NCI-H345 (cell line): ENCODE data around the gene EHMT1.
A peak's percentile ranks its signal among the peaks of the same experiment; 100 is the strongest.
"Not testable (repeated sequence)": the region's sequence is repeated elsewhere in the genome, so short reads cannot be mapped to it uniquely, and the experiment has no call there.

Source experiments
- DNase-seq: peaks from one replicate; lab custom pipeline; 2025; lab: John Stamatoyannopoulos, UW

Gene EHMT1

DNA sequence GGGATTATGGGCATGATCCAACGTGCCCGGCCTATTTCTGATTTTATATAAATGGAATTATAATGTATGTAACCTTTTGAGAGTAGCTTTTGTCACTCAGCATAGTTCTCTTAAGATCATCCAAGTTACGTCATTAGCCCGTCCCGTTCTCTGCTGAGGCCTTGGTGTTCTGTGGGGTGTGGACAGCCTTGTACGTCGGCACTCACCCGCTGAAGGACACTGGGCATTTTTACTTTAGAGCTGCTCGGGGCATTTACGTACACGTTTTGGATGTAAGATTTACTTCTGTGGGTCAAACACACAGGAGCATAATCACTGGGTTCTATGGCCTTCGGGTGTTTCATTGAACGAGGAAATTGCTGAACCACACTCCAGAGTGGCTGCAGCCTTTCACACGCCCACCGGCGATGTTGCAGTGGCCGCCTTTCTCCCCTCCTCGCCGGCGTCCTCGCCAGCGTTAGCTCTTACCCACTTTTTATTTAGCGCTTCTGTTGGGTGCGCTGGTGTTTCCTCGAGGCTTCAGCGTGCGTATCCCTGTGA is 101.8 kb downstream of the EHMT1 start:
- no peak for DNase-seq

DNA sequence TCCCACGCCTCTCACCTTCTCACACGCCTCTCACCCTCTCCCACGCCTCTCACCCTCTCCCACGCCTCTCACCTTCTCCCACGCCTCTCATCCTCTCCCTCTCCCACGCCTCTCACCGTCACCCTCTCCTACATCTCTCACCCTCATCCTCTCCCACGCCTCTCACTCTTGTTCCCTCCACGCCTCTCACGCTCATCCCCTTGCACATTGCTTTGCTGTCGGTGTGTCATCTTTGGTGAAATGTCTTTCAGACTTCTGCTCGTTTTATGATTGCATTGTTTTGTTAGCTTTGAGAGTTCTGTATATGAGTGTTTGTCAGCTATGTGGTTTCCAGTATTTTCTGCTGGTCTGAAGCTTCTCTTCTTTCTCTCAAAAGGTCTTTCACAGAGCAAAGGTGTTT is 102.7 kb downstream of the EHMT1 start:
- DNase-seq: no peak

DNA sequence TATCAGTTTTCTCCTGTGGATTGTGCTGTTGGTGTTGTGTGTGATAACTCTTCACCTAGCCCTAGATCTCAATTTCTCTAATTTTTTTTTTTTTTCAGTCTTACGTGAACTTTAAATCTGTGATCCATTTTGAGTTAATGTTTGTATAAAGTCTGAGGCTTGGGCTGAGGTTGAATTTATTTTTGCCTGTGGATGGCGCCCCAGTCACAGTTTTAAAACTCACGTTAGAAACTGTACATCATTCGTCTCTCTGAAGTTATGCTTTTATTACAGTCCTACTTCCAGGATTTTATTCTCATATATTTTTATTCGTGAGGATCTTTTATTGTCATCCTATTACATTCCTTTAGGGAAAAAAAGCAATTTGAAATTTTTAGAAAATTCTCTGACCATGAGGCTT is 103.1 kb downstream of the EHMT1 start:
- no peak for DNase-seq

DNA sequence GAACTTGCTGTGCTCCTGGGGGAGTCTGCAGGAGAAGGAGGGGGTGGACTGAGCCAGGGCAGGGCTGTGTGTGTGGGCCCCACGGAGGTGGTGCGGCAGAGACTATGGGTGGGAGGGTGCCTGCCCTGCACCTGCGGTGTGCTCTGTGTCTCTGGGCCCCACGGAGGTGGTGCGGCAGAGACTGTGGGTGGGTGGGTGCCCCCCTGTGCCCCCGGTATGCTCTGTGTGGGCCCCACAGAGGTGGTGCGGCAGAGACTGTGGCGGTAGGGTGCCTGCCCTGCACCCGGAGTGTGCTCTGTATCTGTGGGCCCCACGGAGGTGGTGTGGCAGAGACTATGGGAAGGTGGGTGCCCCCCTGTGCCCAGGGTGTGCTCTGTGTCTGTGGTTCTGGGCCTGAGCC is 103.7 kb downstream of the EHMT1 start:
- DNase-seq: no peak

DNA sequence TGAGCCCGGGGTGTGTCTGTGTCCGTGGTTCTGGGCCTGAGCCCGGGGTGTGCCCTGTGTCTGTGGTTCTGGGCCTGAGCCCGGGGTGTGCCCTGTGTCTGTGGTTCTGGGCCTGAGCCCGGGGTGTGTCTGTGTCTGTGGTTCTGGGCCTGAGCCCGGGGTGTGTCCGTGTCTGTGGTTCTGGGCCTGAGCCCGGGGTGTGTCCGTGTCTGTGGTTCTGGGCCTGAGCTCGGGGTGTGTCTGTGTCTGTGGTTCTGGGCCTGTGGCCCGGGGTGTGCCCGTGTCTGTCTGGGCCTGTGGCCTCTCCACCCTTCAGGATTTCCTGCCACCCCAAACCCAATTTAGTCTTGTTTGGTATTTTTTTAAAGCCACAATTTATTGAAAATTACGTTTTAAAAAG is 104.6 kb downstream of the EHMT1 start:
- not testable (repeated sequence) for DNase-seq

DNA sequence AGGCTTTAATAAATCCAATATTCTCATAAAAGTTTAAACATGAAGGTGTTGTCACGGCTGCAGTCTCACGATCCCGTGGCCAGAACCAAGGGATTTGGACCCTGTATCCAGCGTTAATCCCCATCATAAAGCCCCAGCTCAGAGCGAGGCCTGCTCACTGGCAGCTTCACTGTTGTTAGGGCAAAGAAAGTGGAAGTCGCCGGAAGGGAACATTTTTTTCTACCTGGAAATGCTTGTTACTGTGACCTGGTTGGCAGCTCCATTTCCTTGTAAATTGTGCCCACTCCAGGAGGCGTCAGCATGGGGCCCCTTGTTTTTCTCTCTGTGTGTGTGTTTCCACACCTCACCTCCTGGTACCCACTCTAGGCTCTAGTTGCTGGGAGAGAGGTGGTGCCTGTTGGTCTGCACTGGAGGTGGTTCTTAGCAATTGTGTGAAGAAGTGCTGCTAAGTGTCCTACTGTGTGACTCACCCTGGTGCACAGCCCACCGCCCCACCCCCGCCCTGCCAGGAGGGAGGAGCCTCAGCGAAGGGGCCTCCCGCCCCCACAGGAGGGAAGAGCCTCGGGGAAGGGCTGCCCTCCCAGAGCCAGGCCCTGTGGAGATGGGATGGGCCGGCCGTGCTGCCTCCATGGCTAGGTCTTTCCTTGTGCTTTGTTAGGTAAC is 105.1 kb downstream of the EHMT1 start:
- DNase-seq: no peak

DNA sequence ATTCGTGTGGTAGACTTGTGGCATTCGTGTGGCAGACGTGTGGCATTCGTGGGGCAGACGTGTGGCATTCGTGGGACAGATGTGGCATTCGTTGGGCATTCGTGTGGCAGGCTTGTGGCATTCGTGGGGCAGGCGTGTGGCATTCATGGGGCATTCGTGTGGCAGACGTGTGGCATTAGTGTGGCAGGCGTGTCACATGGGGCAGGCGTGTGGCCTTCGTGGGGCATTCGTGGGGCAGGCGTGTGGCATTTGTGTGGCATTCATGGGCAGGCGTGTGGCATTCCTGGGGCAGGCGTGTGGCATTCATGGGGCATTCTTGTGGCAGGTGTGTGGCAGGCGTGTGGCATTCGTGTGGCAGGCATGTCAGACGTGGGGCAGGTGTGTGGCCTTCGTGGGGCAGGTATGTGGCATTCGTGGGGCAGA is 106.0 kb downstream of the EHMT1 start:
- DNase-seq: no peak

GRCh38 chr9:137725598-137725997 is 106.8 kb downstream of the EHMT1 start:
- no peak for DNase-seq

GRCh38 chr9:137726336-137726735 is 107.5 kb downstream of the EHMT1 start:
- not testable (repeated sequence) for DNase-seq

GRCh38 chr9:137726764-137727163 is 108.0 kb downstream of the EHMT1 start:
- no peak for DNase-seq

GRCh38 chr9:137727716-137728115 is 108.9 kb downstream of the EHMT1 start:
- no peak for DNase-seq

GRCh38 chr9:137728444-137729311 is 109.9 kb downstream of the EHMT1 start:
- DNase-seq: no peak

GRCh38 chr9:137731216-137731946 is 112.6 kb downstream of the EHMT1 start:
- no peak for DNase-seq

DNA sequence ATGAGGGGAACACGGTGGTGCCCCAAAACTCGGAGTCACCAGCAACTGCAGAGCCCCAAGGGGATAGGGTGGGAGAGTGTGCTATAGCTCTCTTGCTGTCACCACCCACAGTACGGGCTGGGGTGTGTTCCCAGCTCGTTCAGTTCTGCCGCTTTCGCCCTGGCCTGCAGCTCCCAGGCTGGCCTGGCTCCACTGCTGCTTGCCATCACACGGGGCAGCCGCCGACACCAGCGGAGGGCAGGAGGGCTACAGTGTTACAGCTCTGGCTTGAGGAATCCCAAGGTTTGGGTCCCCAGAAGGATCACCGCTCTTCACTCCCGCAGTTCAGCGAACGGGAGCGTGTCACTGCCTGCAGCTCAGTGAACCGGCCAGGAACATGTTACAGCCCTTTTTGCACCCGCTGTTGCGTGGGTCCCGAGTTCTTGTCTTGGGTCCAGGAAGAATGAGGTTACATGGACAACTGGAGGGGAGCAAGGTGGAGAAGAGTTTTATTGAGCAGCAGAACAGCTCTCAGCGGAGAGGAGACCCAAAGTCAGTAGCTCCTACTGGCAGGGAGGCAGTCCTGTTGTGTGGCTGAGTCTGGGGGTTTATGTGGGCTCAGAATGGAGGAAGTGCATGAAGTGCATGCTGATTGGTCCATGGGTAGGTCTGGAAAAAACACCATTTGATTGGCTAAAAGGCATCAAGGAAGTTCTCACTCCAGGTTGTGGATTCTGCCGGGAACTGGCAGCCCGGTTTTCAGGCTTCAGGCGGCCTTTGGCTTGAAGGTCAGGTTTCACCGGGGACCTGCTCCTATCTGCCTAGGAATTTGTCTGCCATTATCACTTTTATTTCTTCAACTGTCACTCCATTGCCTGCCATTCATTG is 113.4 kb downstream of the EHMT1 start:
- no peak for DNase-seq

DNA sequence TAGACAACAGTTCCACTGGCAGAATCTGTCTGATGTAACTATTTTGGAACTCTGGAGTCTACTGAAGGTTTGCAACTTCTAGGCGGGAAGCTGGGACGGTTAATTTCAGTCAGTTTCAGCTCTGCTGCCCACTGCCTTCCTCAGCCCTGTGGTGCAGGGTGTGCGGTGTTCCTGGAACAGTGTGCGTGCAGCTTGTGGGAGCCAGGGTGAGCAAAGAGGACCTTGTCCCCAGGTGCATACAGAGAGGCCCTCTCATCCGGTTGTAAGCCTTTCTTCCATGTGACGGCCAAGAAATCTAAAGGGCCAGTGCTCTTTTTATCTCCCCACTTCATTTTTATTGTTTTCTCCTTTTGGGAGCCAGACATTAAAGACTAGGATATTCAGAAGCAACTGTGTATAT is 114.6 kb downstream of the EHMT1 start:
- no peak for DNase-seq

- DNase-seq: no peak
Measured at GRCh38 chr9:137734181-137734580, 115.4 kb downstream of the EHMT1 start.

DNA sequence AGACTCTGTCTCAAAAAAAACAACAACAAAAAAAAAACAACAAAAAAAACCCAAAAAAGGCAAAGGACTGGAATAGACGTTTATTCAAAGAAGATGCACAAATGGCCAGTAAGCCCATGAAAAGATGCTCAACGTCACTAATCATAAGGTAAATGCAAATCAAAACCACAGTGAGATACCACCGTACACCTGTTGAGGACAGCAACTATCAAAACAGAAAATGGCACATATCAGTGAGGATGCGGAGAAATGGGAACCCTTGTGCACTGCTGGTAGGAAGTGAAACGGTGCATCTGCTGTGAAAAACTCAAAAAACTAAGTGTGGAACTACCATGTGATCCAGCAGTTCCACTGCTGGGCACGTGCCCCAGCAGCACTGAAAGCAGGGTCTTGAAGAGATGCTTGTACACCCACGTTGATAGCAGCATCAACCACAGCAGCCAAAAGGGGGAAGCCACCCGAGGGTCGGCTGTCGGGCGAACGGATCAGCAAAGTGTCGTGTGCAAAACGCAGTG is 119.4 kb downstream of the EHMT1 start:
- not testable (repeated sequence) for DNase-seq

DNA sequence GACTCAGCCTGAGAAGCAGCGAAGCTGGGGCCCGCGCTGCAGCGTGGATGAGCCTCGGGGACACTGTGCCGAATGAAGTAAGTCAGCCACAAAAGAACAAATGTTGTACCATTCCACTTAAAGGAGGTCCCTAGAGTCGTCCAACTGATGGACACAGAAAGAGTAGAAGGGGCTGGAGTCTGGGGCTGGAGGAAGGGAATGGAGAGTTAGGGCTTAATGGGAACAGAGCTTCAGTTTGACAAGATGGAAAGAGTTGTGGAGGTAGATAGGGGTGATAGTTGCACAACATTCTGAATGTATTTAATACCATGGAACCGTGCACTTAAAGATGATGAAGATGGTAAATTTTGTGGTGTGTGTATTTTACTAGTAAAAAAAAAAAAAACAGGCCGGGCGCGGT is 119.9 kb downstream of the EHMT1 start:
- DNase-seq: no peak

GRCh38 chr9:137739371-137740309 is 120.8 kb downstream of the EHMT1 start:
- DNase-seq: peak; percentile 33

GRCh38 chr9:137740312-137740711 is 121.5 kb downstream of the EHMT1 start:
- peak; percentile 87 for DNase-seq
